Retinal pigment epithelial cell (primary cell): ENCODE results near the gene CACNA1B.

Experiments used
- DNase-seq: peaks from one replicate; pipeline ENCODE4 v3.0.0-alpha.2; 2010; ENCODE audit warnings: low read depth
- H3K4me3 ChIP-seq: 2 replicates; pipeline ENCODE4 v1.5.1; 2011; ENCODE audit warnings: mild to moderate bottlenecking, low read length, control low read depth, moderate library complexity
- CTCF ChIP-seq: conservative IDR thresholded peaks from 2 replicates; pipeline ENCODE4 v1.5.1; 2011; ENCODE audit warnings: low read depth, low read length, control low read depth, inconsistent platforms

The CACNA1B gene

GRCh38 chr9:137945581-137945980 lies 68.0 kb downstream of the CACNA1B start:
- no peak for DNase-seq
- no peak for TF ChIP-seq CTCF
- H3K4me3 ChIP-seq = no peak overlapping the region

- no peak for TF ChIP-seq CTCF
- DNase-seq = no peak
- no peak overlapping the region for H3K4me3 ChIP-seq
Measured at GRCh38 chr9:137946993-137947392, 69.4 kb downstream of the CACNA1B start.

- no peak for TF ChIP-seq CTCF
- DNase-seq = no peak
- no peak overlapping the region for H3K4me3 ChIP-seq
Measured at GRCh38 chr9:137948642-137949041, 71.1 kb downstream of the CACNA1B start.

GRCh38 chr9:137949260-137949659 lies 71.7 kb downstream of the CACNA1B start:
- H3K4me3 ChIP-seq = no peak overlapping the region
- DNase-seq = no peak
- no peak for TF ChIP-seq CTCF

- no peak for TF ChIP-seq CTCF
- DNase-seq = no peak
- no peak overlapping the region for H3K4me3 ChIP-seq
Measured at GRCh38 chr9:137951107-137951506, 73.5 kb downstream of the CACNA1B start.

- no peak overlapping the region for H3K4me3 ChIP-seq
- no peak for TF ChIP-seq CTCF
- no peak for DNase-seq
Measured at GRCh38 chr9:137951597-137952490, 74.3 kb downstream of the CACNA1B start.
